ENCODE data around the gene STAT1. TPM values are rescaled to one million over a fixed set of nuclear protein-coding genes. Genes with fewer than 3 reads are reported as not detected.

Gene STAT1
- polyA plus RNA-seq, 1 donor (not counting 4 experiments of a cell fraction or from before 2014, with no cell fraction given) = 181 TPM

DNA sequence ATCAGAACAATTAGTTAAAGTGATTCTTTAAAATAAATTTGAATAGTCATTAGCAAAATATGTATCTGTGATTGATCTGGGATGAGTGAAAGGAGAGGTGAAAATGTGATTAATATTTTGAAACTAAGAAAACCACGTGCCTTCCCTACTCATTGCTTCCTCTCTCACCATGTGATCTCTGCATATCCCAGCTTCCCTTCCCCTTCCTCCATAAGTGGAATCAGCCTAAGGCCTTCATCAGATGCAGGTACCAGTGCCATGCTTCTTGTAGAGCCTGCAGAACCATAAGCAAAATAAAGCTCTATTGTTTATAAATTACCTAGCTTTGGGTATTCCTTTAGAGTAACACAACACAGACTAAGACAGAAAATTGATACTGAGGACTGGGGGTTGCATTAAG is 11.2 kb upstream of the STAT1 start:
- no peaks in the 10 kb centered on the region for H3K36me3 ChIP-seq (ENCODE audit: control insufficient read depth in 2 of 2, extremely low read depth in 1 of 2, insufficient read depth in 2 of 2, low read length in 2 of 2)
- H3K4me1 ChIP-seq (ENCODE audit: control insufficient read depth, extremely low read depth, insufficient read depth, low read length) = peaks cover 7% of the 10 kb centered on the region
- no peaks in the 10 kb centered on the region for H3K9me3 ChIP-seq (ENCODE audit: control insufficient read depth, low read depth, low read length)
- no peak overlapping the region for H2AFZ ChIP-seq (ENCODE audit: control insufficient read depth, low read length)
- no peaks in the 10 kb centered on the region for H4K20me1 ChIP-seq (ENCODE audit: control insufficient read depth, extremely low read depth, insufficient read depth, low read length)
- DNase-seq (ENCODE audit: low read depth, low spot score) (no peak), FAIRE-seq (no peak)
- no peak for TF ChIP-seq EZH2 (IDR thresholded peaks at IDR 0.05; ENCODE audit: low read length)
- TF ChIP-seq, protein P1, sequence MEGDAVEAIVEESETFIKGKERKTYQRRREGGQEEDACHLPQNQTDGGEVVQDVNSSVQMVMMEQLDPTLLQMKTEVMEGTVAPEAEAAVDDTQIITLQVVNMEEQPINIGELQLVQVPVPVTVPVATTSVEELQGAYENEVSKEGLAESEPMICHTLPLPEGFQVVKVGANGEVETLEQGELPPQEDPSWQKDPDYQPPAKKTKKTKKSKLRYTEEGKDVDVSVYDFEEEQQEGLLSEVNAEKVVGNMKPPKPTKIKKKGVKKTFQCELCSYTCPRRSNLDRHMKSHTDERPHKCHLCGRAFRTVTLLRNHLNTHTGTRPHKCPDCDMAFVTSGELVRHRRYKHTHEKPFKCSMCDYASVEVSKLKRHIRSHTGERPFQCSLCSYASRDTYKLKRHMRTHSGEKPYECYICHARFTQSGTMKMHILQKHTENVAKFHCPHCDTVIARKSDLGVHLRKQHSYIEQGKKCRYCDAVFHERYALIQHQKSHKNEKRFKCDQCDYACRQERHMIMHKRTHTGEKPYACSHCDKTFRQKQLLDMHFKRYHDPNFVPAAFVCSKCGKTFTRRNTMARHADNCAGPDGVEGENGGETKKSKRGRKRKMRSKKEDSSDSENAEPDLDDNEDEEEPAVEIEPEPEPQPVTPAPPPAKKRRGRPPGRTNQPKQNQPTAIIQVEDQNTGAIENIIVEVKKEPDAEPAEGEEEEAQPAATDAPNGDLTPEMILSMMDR (optimal IDR thresholded peaks at IDR 0.05 in 1 of 3, IDR thresholded peaks at IDR 0.05 in 1 of 3, conservative IDR thresholded peaks at IDR 0.05 in 1 of 3; ENCODE audit: extremely low read depth in 1 of 3, insufficient read depth in 2 of 3, low read length in 3 of 3) = no peak
- H3K4me3 ChIP-seq (ENCODE audit: control insufficient read depth in 2 of 3, extremely low read depth in 1 of 3, insufficient read depth in 2 of 3, low read depth in 1 of 3, low read length in 3 of 3) = no peak overlapping the region
- dilution Hi-C loops (cut with MboI; ENCODE audit: extremely low pct_ligation_motif_present, low sequenced_read_pairs) = no loop called here
- H3K27me3 ChIP-seq (ENCODE audit: control insufficient read depth, extremely low read depth, insufficient read depth, low read length) = no peaks in the 10 kb centered on the region
- H3K4me2 ChIP-seq (ENCODE audit: control insufficient read depth, extremely low read depth, insufficient read depth, low read depth, low read length) = no peak overlapping the region
- H3K9me1 ChIP-seq (ENCODE audit: control insufficient read depth, extremely low read depth, insufficient read depth, low read length) = no peaks in the 10 kb centered on the region
- H3K79me2 ChIP-seq (ENCODE audit: control insufficient read depth, insufficient read depth, low read length) = no peaks in the 10 kb centered on the region
- no peak overlapping the region for H3K9ac ChIP-seq (ENCODE audit: control insufficient read depth, extremely low read depth, insufficient read depth, low read length)
- no peak overlapping the region for H3K27ac ChIP-seq (ENCODE audit: control insufficient read depth, insufficient read depth, low read length)

DNA sequence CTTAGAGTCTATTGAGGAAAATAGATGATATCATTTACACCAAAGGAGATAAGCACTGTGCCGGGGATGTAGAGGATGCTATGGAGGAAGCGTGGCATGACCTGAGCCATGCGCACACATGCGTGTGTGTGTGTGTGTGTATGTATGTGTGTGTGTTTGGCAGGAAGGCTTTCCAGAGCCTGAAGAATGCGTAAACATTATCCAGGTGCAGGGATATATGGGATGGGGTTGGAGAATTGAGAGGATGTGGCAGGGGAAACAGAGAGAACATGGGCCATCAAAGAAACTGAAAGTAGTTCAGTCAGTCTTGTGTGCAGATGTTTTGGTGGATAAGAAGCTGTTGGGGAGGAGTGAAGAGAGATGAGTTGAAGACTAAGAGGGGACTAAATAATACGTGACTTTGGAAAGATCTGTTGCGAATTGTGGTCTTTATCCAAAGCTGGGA is 9.3 kb upstream of the STAT1 start:
- Histone ChIP-seq H3K79me2 (ENCODE audit: control insufficient read depth, insufficient read depth, low read length) (no peaks in the 10 kb centered on the region), H3K4me3 (ENCODE audit: control insufficient read depth in 2 of 3, extremely low read depth in 1 of 3, insufficient read depth in 2 of 3, low read depth in 1 of 3, low read length in 3 of 3) (no peak overlapping the region), H3K4me2 (ENCODE audit: control insufficient read depth, extremely low read depth, insufficient read depth, low read depth, low read length) (no peak overlapping the region), H3K36me3 (ENCODE audit: control insufficient read depth in 2 of 2, extremely low read depth in 1 of 2, insufficient read depth in 2 of 2, low read length in 2 of 2) (no peaks in the 10 kb centered on the region), H3K9me1 (ENCODE audit: control insufficient read depth, extremely low read depth, insufficient read depth, low read length) (no peaks in the 10 kb centered on the region), H4K20me1 (ENCODE audit: control insufficient read depth, extremely low read depth, insufficient read depth, low read length) (no peaks in the 10 kb centered on the region), H3K27me3 (ENCODE audit: control insufficient read depth, extremely low read depth, insufficient read depth, low read length) (no peaks in the 10 kb centered on the region), H2AFZ (ENCODE audit: control insufficient read depth, low read length) (no peak overlapping the region), H3K27ac (ENCODE audit: control insufficient read depth, insufficient read depth, low read length) (no peak overlapping the region), H3K9me3 (ENCODE audit: control insufficient read depth, low read depth, low read length) (no peaks in the 10 kb centered on the region), H3K4me1 (ENCODE audit: control insufficient read depth, extremely low read depth, insufficient read depth, low read length) (peaks cover 7% of the 10 kb centered on the region), H3K9ac (ENCODE audit: control insufficient read depth, extremely low read depth, insufficient read depth, low read length) (no peak overlapping the region)
- DNase-seq (ENCODE audit: low read depth, low spot score) = no peak
- TF ChIP-seq EZH2 (IDR thresholded peaks at IDR 0.05; ENCODE audit: low read length) = no peak
- TF ChIP-seq, protein P1 (optimal IDR thresholded peaks at IDR 0.05 in 1 of 3, IDR thresholded peaks at IDR 0.05 in 1 of 3, conservative IDR thresholded peaks at IDR 0.05 in 1 of 3; ENCODE audit: extremely low read depth in 1 of 3, insufficient read depth in 2 of 3, low read length in 3 of 3) = no peak
- dilution Hi-C loops (cut with MboI; ENCODE audit: extremely low pct_ligation_motif_present, low sequenced_read_pairs) = no loop called here
- no peak for FAIRE-seq

All from keratinocyte (primary cell).